Measurements from ENCODE around the gene KRTAP4-11. TPM values are rescaled to one million over a fixed set of nuclear protein-coding genes. Genes with fewer than 3 reads are reported as not detected.
"Not testable (repeated sequence)": the region's sequence is repeated elsewhere in the genome, so short reads cannot be mapped to it uniquely, and the experiment has no call there.

KRTAP4-11 gene
- total RNA-seq, 2 experiments from 2014 or later = not detected

GRCh38 chr17:41116297-41116696 is 1.9 kb downstream of the KRTAP4-11 start:
- no peak for ATAC-seq

GRCh38 chr17:41111151-41111885 is 6.9 kb downstream of the KRTAP4-11 start:
- Mint-ChIP-seq H3K9me3 (ENCODE audit: low read depth) (peaks cover 5% of the 10 kb centered on the region), H3K4me1 (peaks cover 6% of the 10 kb centered on the region), H3K27ac (no peak overlapping the region), H3K36me3 (peaks cover 2% of the 10 kb centered on the region), H3K4me3 (no peak overlapping the region), H3K27me3 (peaks cover 27% of the 10 kb centered on the region)
- CTCF ChIA-PET = no interaction called here
- ATAC-seq (no peak), DNase-seq (no peak)

More at GRCh38 chr17:41116297-41116696, 1.9 kb downstream of the KRTAP4-11 start:
- Mint-ChIP-seq H3K4me1 (peaks cover 6% of the 10 kb centered on the region), H3K4me3 (no peak overlapping the region), H3K36me3 (peaks cover under 1% of the 10 kb centered on the region), H3K9me3 (ENCODE audit: low read depth) (peaks cover under 1% of the 10 kb centered on the region), H3K27me3 (peaks cover 12% of the 10 kb centered on the region), H3K27ac (no peak overlapping the region)
- CTCF ChIA-PET = no interaction called here
- no peak for DNase-seq

GRCh38 chr17:41108728-41109386 is 9.3 kb downstream of the KRTAP4-11 start:
- CTCF ChIA-PET, H3K27ac Mint-ChIP-seq: not testable (repeated sequence)

DNA sequence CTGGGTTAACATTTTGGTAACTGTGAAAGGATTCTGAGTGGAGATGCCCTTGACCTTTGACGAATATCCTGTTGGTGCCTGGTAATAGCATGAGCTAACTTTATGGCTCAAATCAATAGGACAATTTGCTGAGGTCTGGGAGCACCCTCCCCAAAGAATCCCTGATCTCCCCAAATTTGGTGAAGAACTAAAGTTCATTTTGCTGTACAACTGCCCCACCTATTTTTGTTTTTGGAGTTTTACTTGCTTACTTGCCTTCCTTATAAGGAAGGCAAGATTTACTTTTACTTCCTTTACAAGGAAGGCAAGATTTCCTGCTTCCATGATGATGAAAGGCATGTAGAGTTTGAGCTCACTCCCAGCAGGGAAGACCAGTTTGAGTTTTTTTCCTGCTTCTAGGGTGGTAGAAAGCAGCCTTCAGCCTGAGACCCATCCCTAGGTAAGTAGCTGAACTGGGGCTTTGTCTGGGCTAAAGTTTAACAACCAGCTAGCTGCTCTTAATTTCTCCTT is 10.2 kb downstream of the KRTAP4-11 start:
- Mint-ChIP-seq H3K4me3 (no peak overlapping the region), H3K27ac (no peak overlapping the region), H3K9me3 (ENCODE audit: low read depth) (peaks cover 5% of the 10 kb centered on the region), H3K36me3 (peaks cover 2% of the 10 kb centered on the region), H3K27me3 (peaks cover 32% of the 10 kb centered on the region), H3K4me1 (peaks cover 6% of the 10 kb centered on the region)
- ATAC-seq (no peak), DNase-seq (no peak)
- CTCF ChIA-PET = no interaction called here

More at GRCh38 chr17:41108728-41109386, 9.3 kb downstream of the KRTAP4-11 start:
- not testable (repeated sequence) for H3K4me1 Mint-ChIP-seq; H3K9me3 Mint-ChIP-seq (ENCODE audit: low read depth); H3K36me3 Mint-ChIP-seq; DNase-seq; H3K4me3 Mint-ChIP-seq; ATAC-seq
- peaks cover 32% of the 10 kb centered on the region for H3K27me3 Mint-ChIP-seq

DNA sequence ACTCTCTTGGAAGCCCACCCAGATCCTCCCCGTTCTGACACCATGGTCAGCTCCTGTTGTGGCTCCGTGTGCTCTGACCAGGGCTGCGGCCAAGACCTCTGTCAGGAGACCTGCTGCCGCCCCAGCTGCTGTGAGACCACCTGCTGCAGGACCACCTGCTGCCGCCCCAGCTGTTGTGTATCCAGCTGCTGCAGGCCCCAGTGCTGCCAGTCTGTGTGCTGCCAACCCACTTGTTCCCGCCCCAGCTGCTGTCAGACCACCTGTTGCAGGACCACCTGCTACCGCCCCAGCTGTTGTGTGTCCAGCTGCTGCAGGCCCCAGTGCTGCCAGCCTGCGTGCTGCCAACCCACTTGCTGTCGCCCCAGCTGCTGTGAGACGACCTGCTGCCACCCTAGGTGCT is 12.8 kb downstream of the KRTAP4-11 start, which contains the start of gene KRTAP4-9:
KRTAP4-9 (plus strand) TSS at position 43 of the 400 bp plus-strand sequence; CDS start at position 43, 0 bp downstream.
- H3K36me3 Mint-ChIP-seq; CTCF ChIA-PET; H3K27ac Mint-ChIP-seq; H3K4me1 Mint-ChIP-seq; DNase-seq; ATAC-seq; H3K4me3 Mint-ChIP-seq; H3K9me3 Mint-ChIP-seq (ENCODE audit: low read depth): not testable (repeated sequence)
- H3K27me3 Mint-ChIP-seq = peaks cover 25% of the 10 kb centered on the region

DNA sequence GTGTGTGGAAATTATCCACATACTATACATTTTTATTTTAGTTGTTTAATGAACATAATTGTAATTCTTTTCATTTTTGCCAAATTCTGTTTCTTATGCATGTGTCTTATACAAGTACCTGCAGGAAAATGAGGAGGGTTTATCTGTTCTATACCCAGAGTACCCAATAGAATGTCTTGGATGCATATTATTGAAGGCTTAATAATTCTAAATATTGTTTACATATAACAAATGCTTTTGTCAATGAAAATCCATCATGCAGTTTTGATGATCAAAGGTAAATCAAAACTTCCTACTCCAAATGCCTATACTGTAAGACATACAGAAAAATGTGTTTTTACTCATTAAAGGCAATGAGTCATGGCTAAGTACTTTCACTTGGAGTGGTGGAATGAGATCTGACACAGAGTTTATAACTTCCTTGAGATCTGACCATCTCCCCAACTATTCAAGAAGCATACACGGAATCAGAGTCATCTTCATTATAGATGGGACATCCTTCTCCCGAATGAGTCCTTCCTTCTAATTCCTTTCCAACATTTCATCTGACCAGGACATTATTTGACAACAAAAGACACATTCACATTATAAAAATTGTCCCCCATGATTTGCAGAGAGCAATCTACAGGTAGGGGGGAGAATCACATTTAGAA is 13.7 kb downstream of the KRTAP4-11 start:
- H3K27ac Mint-ChIP-seq; H3K36me3 Mint-ChIP-seq; DNase-seq; H3K4me3 Mint-ChIP-seq; ATAC-seq; H3K9me3 Mint-ChIP-seq (ENCODE audit: low read depth); H3K4me1 Mint-ChIP-seq; CTCF ChIA-PET: not testable (repeated sequence)
- H3K27me3 Mint-ChIP-seq = peaks cover 25% of the 10 kb centered on the region

DNA sequence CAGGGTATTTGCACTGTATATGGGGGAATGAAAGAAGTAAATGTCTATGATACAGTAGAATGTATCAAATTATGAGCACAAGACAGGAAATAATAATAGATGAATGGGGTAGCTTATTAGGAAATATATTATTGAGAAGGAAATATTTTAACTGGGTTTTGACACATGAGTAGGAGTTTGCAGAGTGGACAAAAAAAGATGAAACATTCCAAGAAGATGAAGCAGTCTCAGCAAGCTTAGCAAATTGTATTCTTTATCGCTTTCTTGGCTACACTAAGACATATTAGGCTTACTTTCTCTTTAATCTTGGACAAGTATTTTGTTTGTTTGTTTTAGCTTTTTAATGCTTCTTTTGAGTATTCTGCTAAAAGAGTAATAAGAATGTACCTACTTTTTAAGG is 14.3 kb downstream of the KRTAP4-11 start:
- DNase-seq (no peak), ATAC-seq (no peak)
- Mint-ChIP-seq H3K9me3 (ENCODE audit: low read depth) (no peaks in the 10 kb centered on the region), H3K27ac (no peak overlapping the region), H3K4me1 (peaks cover 5% of the 10 kb centered on the region), H3K4me3 (no peak overlapping the region), H3K27me3 (peaks cover 23% of the 10 kb centered on the region), H3K36me3 (no peaks in the 10 kb centered on the region)
- CTCF ChIA-PET = no interaction called here

GRCh38 chr17:41101586-41102259 is 16.4 kb downstream of the KRTAP4-11 start, which contains the start of gene KRTAP4-16:
Gene KRTAP4-16, minus strand, starts transcription at chr17:41102209. Its CDS starts 0 bp downstream, at chr17:41102209.
- H3K36me3 Mint-ChIP-seq = no peaks in the 10 kb centered on the region
- H3K27me3 Mint-ChIP-seq = peaks cover 20% of the 10 kb centered on the region
- no peak for ATAC-seq
- H3K4me3 Mint-ChIP-seq = no peak within 1 kb of the TSS
- H3K27ac Mint-ChIP-seq = no peak within 1 kb of the TSS
- CTCF ChIA-PET = no interaction called here
- H3K9me3 Mint-ChIP-seq (ENCODE audit: low read depth) = no peaks in the 10 kb centered on the region
- no peaks in the 10 kb centered on the region for H3K4me1 Mint-ChIP-seq
- DNase-seq = no peak

GRCh38 chr17:41099682-41100480 is 18.3 kb downstream of the KRTAP4-11 start:
- H3K27ac Mint-ChIP-seq; H3K9me3 Mint-ChIP-seq (ENCODE audit: low read depth); ATAC-seq; H3K4me1 Mint-ChIP-seq; H3K4me3 Mint-ChIP-seq; DNase-seq; H3K36me3 Mint-ChIP-seq; CTCF ChIA-PET: not testable (repeated sequence)
- peaks cover 23% of the 10 kb centered on the region for H3K27me3 Mint-ChIP-seq

- H3K27ac Mint-ChIP-seq = no peak overlapping the region
- H3K9me3 Mint-ChIP-seq (ENCODE audit: low read depth) = no peaks in the 10 kb centered on the region
- no peak for DNase-seq
- CTCF ChIA-PET = no interaction called here
- H3K27me3 Mint-ChIP-seq = peaks cover 23% of the 10 kb centered on the region
- no peak overlapping the region for H3K4me3 Mint-ChIP-seq
- H3K4me1 Mint-ChIP-seq = no peaks in the 10 kb centered on the region
- ATAC-seq = no peak
- no peaks in the 10 kb centered on the region for H3K36me3 Mint-ChIP-seq
These were observed 19.7 kb downstream of the KRTAP4-11 start for GRCh38 chr17:41098481-41098880.

- CTCF ChIA-PET = no interaction called here
- ATAC-seq (no peak), DNase-seq (no peak)
- H3K27ac Mint-ChIP-seq = no peak within 1 kb of the TSS
- peaks cover 23% of the 10 kb centered on the region for H3K27me3 Mint-ChIP-seq
- no peaks in the 10 kb centered on the region for H3K4me1 Mint-ChIP-seq
- no peak within 1 kb of the TSS for H3K4me3 Mint-ChIP-seq
- no peaks in the 10 kb centered on the region for H3K36me3 Mint-ChIP-seq
- no peaks in the 10 kb centered on the region for H3K9me3 Mint-ChIP-seq (ENCODE audit: low read depth)
These were observed 20.1 kb downstream of the KRTAP4-11 start, which contains the start of gene KRTAP4-8 for GRCh38 chr17:41098042-41098441. Gene KRTAP4-8, minus strand, starts transcription at chr17:41098142. Its CDS starts 58 bp downstream, at chr17:41098084.

DNA sequence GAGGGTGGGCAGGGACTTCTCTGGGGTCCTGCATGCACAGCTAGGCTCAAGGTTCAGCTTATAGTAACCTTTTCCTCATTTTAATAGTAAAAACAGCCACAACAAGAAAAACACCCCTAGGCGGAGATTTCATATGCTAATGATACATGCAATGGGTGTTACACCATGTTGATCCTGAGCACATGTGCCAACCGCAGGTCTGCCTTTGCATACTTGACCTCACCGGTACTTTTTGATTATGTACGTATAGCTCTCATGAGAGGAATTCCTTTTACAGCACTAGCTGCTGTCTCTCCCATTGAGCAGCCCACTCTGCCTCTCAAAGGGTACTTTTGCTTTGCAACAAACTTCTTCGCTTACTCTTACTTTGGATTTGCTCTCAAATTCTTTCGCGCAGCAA is 22.1 kb downstream of the KRTAP4-11 start:
- DNase-seq (no peak), ATAC-seq (no peak)
- H3K27ac Mint-ChIP-seq = no peak overlapping the region
- H3K4me3 Mint-ChIP-seq = no peak overlapping the region
- no peaks in the 10 kb centered on the region for H3K9me3 Mint-ChIP-seq (ENCODE audit: low read depth)
- H3K27me3 Mint-ChIP-seq = peaks cover 23% of the 10 kb centered on the region
- CTCF ChIA-PET = no interaction called here
- H3K36me3 Mint-ChIP-seq = no peaks in the 10 kb centered on the region
- no peaks in the 10 kb centered on the region for H3K4me1 Mint-ChIP-seq
